Activated CD4-positive, alpha-beta memory T cell treated with anti-CD3 and anti-CD28 coated beads, Interleukin-2, amount 10 ng/mL, durations not matched to agents 7 days and 5 days (primary cell): Measurements from ENCODE around the gene STX11. TPM values are rescaled to one million over a fixed set of nuclear protein-coding genes. Genes with fewer than 3 reads are reported as not detected.

Experiments
- CTCF ChIA-PET: fragments of 350-600 bp; sonication (Branson Sonifier 250); formaldehyde crosslinking; loops from one replicate; lab custom pipeline; 2021; ENCODE audit warnings: antibody characterized with exemption, inconsistent platforms; lab: Charles Lee
- POLR2A ChIA-PET: fragments of 350-600 bp; sonication (Branson Sonifier 250); formaldehyde crosslinking; loops from one replicate; lab custom pipeline; 2021; ENCODE audit warnings: antibody characterized with exemption; lab: Charles Lee
- DNase-seq: peaks from one replicate; pipeline ENCODE4 v3.0.0-alpha.2; 2020
- H3K27ac Mint-ChIP-seq: one replicate; pipeline ENCODE4 v1.8.0; 2021; ENCODE audit warnings: mild to moderate bottlenecking, mixed read lengths
- H3K27me3 Mint-ChIP-seq: one replicate; pipeline ENCODE4 v1.8.0; 2021; ENCODE audit warnings: mixed read lengths
- H3K36me3 Mint-ChIP-seq: one replicate; pipeline ENCODE4 v1.8.0; 2021; ENCODE audit warnings: low read depth, mixed read lengths
- H3K4me1 Mint-ChIP-seq: one replicate; pipeline ENCODE4 v1.8.0; 2021; ENCODE audit warnings: mixed read lengths
- H3K4me3 Mint-ChIP-seq: one replicate; pipeline ENCODE4 v1.8.0; 2021; ENCODE audit warnings: mild to moderate bottlenecking, mixed read lengths
- H3K9me3 Mint-ChIP-seq: one replicate; pipeline ENCODE4 v1.8.0; 2021; ENCODE audit warnings: mixed read lengths
- total RNA-seq, 2 experiments: library from RNA; stranded (reverse); gene quantifications; one replicate each; pipeline ENCODE4 v1.2.3, GENCODE V29; 2021

Gene STX11
- total RNA-seq, 2 experiments from 2014 or later, result 23.8 to 25.0 TPM

DNA sequence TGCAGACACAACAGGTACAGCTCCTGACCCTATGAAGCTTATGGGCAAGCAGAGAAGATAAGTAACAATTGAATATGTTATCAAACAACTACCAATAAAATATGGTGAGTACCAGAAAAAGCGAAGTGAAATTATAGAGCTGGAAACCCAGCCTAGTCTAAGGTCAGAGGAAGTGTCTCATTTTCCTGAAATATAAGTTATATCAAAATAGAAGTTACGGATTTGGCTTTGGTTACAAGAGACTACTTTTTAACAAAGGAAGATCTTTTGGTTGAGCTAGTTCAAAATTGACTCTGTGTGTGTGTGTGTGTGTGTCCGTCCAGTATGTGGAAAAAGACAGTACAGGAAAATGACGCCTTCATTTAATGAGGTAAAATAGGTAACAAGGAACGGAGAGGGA lies 8.9 kb downstream of the STX11 start:
- no peak for DNase-seq
- POLR2A ChIA-PET, result interaction anchor here (1.1 to 1.9 kb wide), 2 partner anchors 8 to 35 kb away, joined by 5 to 14 read pairs; partner anchors contain the start of gene STX11
- H3K27ac Mint-ChIP-seq, result no peak overlapping the region
- peaks cover 72% of the 10 kb centered on the region for H3K36me3 Mint-ChIP-seq
- peaks cover 36% of the 10 kb centered on the region for H3K4me1 Mint-ChIP-seq
- no peak overlapping the region for H3K4me3 Mint-ChIP-seq
- CTCF ChIA-PET, result no interaction called here
- no peaks in the 10 kb centered on the region for H3K9me3 Mint-ChIP-seq
- no peaks in the 10 kb centered on the region for H3K27me3 Mint-ChIP-seq

- Mint-ChIP-seq H3K4me1 (peaks cover 31% of the 10 kb centered on the region), H3K27me3 (no peaks in the 10 kb centered on the region), H3K36me3 (peaks cover 67% of the 10 kb centered on the region), H3K9me3 (no peaks in the 10 kb centered on the region), H3K4me3 (no peak overlapping the region), H3K27ac (no peak overlapping the region)
- POLR2A ChIA-PET, result interaction anchor here (1.9 kb wide), 1 partner anchor 9 kb away, joined by 14 read pairs; the partner anchor contains the start of gene STX11
- CTCF ChIA-PET, result interaction anchor here (0.6 kb wide), 1 partner anchor 1399 kb away, joined by 4 read pairs; no protein-coding TSS in a partner anchor
- DNase-seq, result no peak
Measured at GRCh38 chr6:144159742-144160141, 9.4 kb downstream of the STX11 start.

DNA sequence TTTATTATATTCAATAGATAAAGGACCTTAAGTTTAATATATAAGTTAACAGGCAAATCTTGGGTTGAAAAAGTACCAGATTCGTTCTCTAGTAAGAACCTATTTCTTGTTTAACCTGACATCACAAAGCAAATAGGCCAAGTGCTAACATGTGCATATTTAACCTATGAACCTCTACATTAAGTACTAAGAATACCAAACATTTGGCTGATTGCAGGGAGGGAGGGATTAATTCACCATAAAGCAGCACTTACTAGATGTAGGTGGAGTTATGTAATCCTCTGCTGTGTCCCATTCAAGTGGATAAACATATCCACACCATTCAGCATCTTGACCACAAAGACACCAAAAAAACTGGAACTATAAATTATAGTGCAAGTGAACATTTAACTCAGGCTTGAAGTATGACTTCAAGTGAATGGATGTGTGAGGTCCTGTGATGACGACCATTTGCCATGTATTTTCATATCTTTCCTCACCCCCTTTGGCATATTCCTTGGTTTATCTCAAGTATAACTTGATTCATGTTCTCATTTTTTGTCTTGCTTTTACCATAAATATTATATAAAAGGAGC lies 10.2 kb downstream of the STX11 start:
- ChIA-PET POLR2A (interaction anchor here (1.7 to 1.9 kb wide), 2 partner anchors 10 to 13 kb away, joined by 3 to 14 read pairs; partner anchors contain the start of gene STX11), CTCF (interaction anchor here (0.6 kb wide), 1 partner anchor 1399 kb away, joined by 4 read pairs; no protein-coding TSS in a partner anchor)
- no peaks in the 10 kb centered on the region for H3K9me3 Mint-ChIP-seq
- no peak overlapping the region for H3K4me3 Mint-ChIP-seq
- DNase-seq, result no peak
- no peaks in the 10 kb centered on the region for H3K27me3 Mint-ChIP-seq
- H3K27ac Mint-ChIP-seq, result no peak overlapping the region
- H3K36me3 Mint-ChIP-seq, result peaks cover 62% of the 10 kb centered on the region
- peaks cover 23% of the 10 kb centered on the region for H3K4me1 Mint-ChIP-seq

DNA sequence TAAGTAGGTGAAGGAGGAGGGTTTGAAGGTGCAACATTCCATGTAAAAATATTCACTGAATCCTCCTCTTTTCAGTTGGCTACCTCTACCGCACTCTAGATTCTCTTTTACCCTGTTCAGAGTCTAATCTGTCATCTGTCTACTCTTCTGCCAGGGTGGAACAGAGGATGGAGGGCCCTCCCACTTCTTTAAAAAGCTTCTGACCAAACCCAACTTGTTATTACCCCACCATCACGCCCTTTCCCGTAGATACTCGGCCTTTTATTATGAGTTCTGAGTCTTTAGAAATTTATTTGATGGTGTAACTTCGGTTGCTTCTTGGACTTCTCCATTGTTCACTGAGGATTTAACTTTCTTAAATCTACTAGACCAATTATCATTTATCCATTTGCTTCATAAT lies 11.7 kb downstream of the STX11 start:
- ChIA-PET POLR2A (interaction anchor here (1.0 to 1.7 kb wide), 3 partner anchors 11 to 33 kb away, joined by 3 to 4 read pairs (median 3); no protein-coding TSS in a partner anchor), CTCF (no interaction called here)
- Mint-ChIP-seq H3K27ac (no peak overlapping the region), H3K4me1 (peaks cover 10% of the 10 kb centered on the region), H3K27me3 (no peaks in the 10 kb centered on the region), H3K4me3 (no peak overlapping the region), H3K36me3 (peaks cover 52% of the 10 kb centered on the region), H3K9me3 (no peaks in the 10 kb centered on the region)
- DNase-seq, result no peak

GRCh38 chr6:144162977-144163376 lies 12.7 kb downstream of the STX11 start:
- Mint-ChIP-seq H3K4me3 (no peak overlapping the region), H3K27me3 (no peaks in the 10 kb centered on the region), H3K4me1 (peaks cover 5% of the 10 kb centered on the region), H3K27ac (no peak overlapping the region), H3K36me3 (peaks cover 42% of the 10 kb centered on the region), H3K9me3 (no peaks in the 10 kb centered on the region)
- ChIA-PET CTCF (no interaction called here), POLR2A (interaction anchor here (2.1 to 2.3 kb wide), 2 partner anchors 11 to 13 kb away, joined by 7 to 12 read pairs; partner anchors contain the start of gene STX11)
- no peak for DNase-seq

GRCh38 chr6:144165784-144166183 lies 15.5 kb downstream of the STX11 start:
- POLR2A ChIA-PET, result interaction anchor here (1.9 kb wide), 1 partner anchor 12 kb away, joined by 4 read pairs; no protein-coding TSS in a partner anchor
- Mint-ChIP-seq H3K4me3 (no peak overlapping the region), H3K27ac (no peak overlapping the region), H3K4me1 (peaks cover 11% of the 10 kb centered on the region), H3K9me3 (no peaks in the 10 kb centered on the region), H3K27me3 (no peaks in the 10 kb centered on the region), H3K36me3 (peaks cover 48% of the 10 kb centered on the region)
- CTCF ChIA-PET, result no interaction called here
- DNase-seq, result no peak

GRCh38 chr6:144170044-144170443 lies 19.7 kb downstream of the STX11 start:
- H3K9me3 Mint-ChIP-seq, result no peaks in the 10 kb centered on the region
- H3K27ac Mint-ChIP-seq, result no peak overlapping the region
- no peaks in the 10 kb centered on the region for H3K27me3 Mint-ChIP-seq
- ChIA-PET CTCF (no interaction called here), POLR2A (interaction anchor here (1.0 kb wide), 1 partner anchor 75 kb away, joined by 3 read pairs; the partner anchor contains the start of gene SF3B5)
- H3K36me3 Mint-ChIP-seq, result peaks cover 58% of the 10 kb centered on the region
- no peak overlapping the region for H3K4me3 Mint-ChIP-seq
- peaks cover 7% of the 10 kb centered on the region for H3K4me1 Mint-ChIP-seq
- DNase-seq, result no peak

- H3K4me1 Mint-ChIP-seq, result peaks cover 7% of the 10 kb centered on the region
- no peak overlapping the region for H3K4me3 Mint-ChIP-seq
- CTCF ChIA-PET, result no interaction called here
- no peak overlapping the region for H3K27ac Mint-ChIP-seq
- H3K36me3 Mint-ChIP-seq, result peaks cover 65% of the 10 kb centered on the region
- no peaks in the 10 kb centered on the region for H3K27me3 Mint-ChIP-seq
- no peaks in the 10 kb centered on the region for H3K9me3 Mint-ChIP-seq
- no peak for DNase-seq
- POLR2A ChIA-PET, result interaction anchor here (1.7 kb wide), 1 partner anchor 20 kb away, joined by 5 read pairs; no protein-coding TSS in a partner anchor
Measured at GRCh38 chr6:144171406-144171805, 21.1 kb downstream of the STX11 start.

GRCh38 chr6:144174006-144174405 lies 23.7 kb downstream of the STX11 start:
- Mint-ChIP-seq H3K9me3 (no peaks in the 10 kb centered on the region), H3K4me1 (peaks cover 24% of the 10 kb centered on the region), H3K27ac (no peak overlapping the region), H3K27me3 (no peaks in the 10 kb centered on the region), H3K4me3 (no peak overlapping the region), H3K36me3 (peaks cover 76% of the 10 kb centered on the region)
- CTCF ChIA-PET, result no interaction called here
- POLR2A ChIA-PET, result interaction anchor here (1.1 to 1.4 kb wide), 3 partner anchors 13 to 41 kb away, joined by 3 read pairs; no protein-coding TSS in a partner anchor
- no peak for DNase-seq

DNA sequence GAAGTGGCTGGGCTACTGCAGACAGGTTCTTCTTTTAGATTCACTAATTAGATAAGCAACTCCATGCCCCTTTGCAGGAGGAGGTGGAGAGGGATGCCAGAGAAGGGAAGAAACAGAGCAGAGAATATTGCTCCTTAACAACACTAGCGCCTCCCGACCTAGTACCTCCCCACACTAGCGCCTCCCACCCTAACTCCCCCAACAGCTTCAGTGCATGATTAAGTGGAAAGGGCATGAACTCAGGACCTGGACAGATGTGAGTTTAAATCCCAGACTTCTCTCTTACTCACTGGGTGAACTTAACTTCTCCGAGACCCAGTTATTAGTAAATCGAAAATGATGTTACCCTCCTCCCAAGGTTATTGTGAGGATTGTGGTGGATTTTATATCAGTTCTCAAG lies 25.7 kb downstream of the STX11 start:
- Mint-ChIP-seq H3K36me3 (peaks cover 67% of the 10 kb centered on the region), H3K9me3 (no peaks in the 10 kb centered on the region), H3K4me1 (peaks cover 29% of the 10 kb centered on the region), H3K27ac (no peak overlapping the region), H3K4me3 (no peak overlapping the region), H3K27me3 (no peaks in the 10 kb centered on the region)
- ChIA-PET CTCF (no interaction called here), POLR2A (no interaction called here)
- no peak for DNase-seq

GRCh38 chr6:144177726-144178125 lies 27.4 kb downstream of the STX11 start:
- H3K4me1 Mint-ChIP-seq, result peaks cover 37% of the 10 kb centered on the region
- CTCF ChIA-PET, result interaction anchor here (0.6 to 2.0 kb wide), 2 partner anchors 9 to 12 kb away, joined by 3 to 4 read pairs; no protein-coding TSS in a partner anchor
- no peaks in the 10 kb centered on the region for H3K27me3 Mint-ChIP-seq
- no peak overlapping the region for H3K27ac Mint-ChIP-seq
- DNase-seq, result no peak
- H3K9me3 Mint-ChIP-seq, result no peaks in the 10 kb centered on the region
- POLR2A ChIA-PET, result interaction anchor here (0.7 kb wide), 1 partner anchor 27 kb away, joined by 4 read pairs; no protein-coding TSS in a partner anchor
- H3K4me3 Mint-ChIP-seq, result no peak overlapping the region
- peaks cover 62% of the 10 kb centered on the region for H3K36me3 Mint-ChIP-seq

DNA sequence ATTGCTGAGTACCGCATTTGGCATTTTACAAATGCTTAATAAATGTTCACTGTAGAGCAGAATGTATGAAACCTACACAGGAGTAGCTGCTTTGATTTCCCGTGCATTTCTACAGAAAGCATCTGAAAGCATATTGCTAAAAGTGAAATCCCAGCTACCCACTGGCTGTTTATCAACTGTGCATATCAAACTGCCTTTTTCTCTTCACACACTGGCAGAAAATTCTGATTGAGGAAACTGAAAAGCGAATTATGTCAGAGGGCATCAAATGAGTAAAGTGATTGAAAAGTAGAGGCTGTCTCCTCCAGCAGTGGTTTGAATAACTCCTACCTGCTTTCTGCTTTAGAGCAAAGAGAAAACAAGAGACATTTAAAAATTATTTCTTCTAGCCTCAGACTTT lies 28.0 kb downstream of the STX11 start:
- H3K4me3 Mint-ChIP-seq, result no peak overlapping the region
- no peaks in the 10 kb centered on the region for H3K9me3 Mint-ChIP-seq
- H3K36me3 Mint-ChIP-seq, result peaks cover 58% of the 10 kb centered on the region
- H3K27ac Mint-ChIP-seq, result no peak overlapping the region
- H3K27me3 Mint-ChIP-seq, result no peaks in the 10 kb centered on the region
- peaks cover 39% of the 10 kb centered on the region for H3K4me1 Mint-ChIP-seq
- no peak for DNase-seq
- ChIA-PET POLR2A (interaction anchor here (0.7 to 1.0 kb wide), 2 partner anchors 16 to 27 kb away, joined by 3 to 4 read pairs; no protein-coding TSS in a partner anchor), CTCF (interaction anchor here (0.6 to 2.0 kb wide), 2 partner anchors 11 to 17 kb away, joined by 3 to 4 read pairs; no protein-coding TSS in a partner anchor)

- Mint-ChIP-seq H3K9me3 (no peaks in the 10 kb centered on the region), H3K4me3 (no peak overlapping the region), H3K4me1 (peaks cover 42% of the 10 kb centered on the region), H3K27me3 (no peaks in the 10 kb centered on the region), H3K27ac (no peak overlapping the region), H3K36me3 (peaks cover 56% of the 10 kb centered on the region)
- no peak for DNase-seq
- ChIA-PET POLR2A (interaction anchor here (1.0 kb wide), 1 partner anchor 15 kb away, joined by 3 read pairs; no protein-coding TSS in a partner anchor), CTCF (interaction anchor here (0.6 to 2.0 kb wide), 2 partner anchors 10 to 16 kb away, joined by 3 to 4 read pairs; no protein-coding TSS in a partner anchor)
Measured at GRCh38 chr6:144179237-144179636, 28.9 kb downstream of the STX11 start.
